ENCODE measurements around the gene TRIM17. TPM values are rescaled to one million over a fixed set of nuclear protein-coding genes. Genes with fewer than 3 reads are reported as not detected.
A peak's percentile ranks its signal among the peaks of the same experiment; 100 is the strongest.

TRIM17 gene
- total RNA-seq, 1 experiment from 2014 or later, result 0.54 TPM

DNA sequence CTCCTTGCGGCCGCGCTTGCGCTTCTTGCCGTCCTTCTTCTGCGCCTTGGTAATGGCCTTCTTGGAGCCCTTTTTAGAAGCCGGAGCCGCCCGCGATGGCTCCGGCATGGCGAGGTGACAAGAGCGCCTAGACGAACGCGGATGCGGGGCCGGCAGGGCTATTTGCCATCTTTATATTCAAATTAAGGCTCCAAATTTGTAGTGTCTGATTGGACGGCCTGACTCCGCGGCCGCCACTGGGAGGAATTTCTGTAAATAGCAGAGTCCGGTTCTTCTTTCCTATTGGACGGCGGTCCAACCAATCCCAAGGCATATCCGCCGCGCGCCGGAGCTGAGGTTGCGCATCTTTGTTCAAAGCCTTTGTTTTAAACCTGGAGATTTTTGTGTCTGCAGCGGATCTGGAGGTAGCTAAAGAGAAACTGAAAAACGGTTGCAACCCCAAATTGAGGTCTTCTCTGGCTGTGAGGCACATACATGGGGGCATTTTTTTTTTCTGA, 47.9 kb upstream of the TRIM17 start:
- Histone ChIP-seq H3K4me1 (ENCODE audit: insufficient read depth, low read length, poor library complexity, severe bottlenecking) (no peaks in the 10 kb centered on the region), H3K36me3 (ENCODE audit: insufficient read depth, low read length, poor library complexity, severe bottlenecking) (no peaks in the 10 kb centered on the region), H3K9me3 (ENCODE audit: low read depth, low read length, poor library complexity, severe bottlenecking) (no peaks in the 10 kb centered on the region), H3K4me3 (ENCODE audit: low read depth, low read length, poor library complexity, severe bottlenecking) (peak overlapping the region; percentile 33), H3K27ac (ENCODE audit: low read depth, low read length, poor library complexity, severe bottlenecking) (no peak overlapping the region), H3K27me3 (replicated peaks; ENCODE audit: insufficient read depth, low read depth, low read length, poor library complexity) (peaks cover 93% of the 10 kb centered on the region)
- TF ChIP-seq EZH2 (IDR thresholded peaks at IDR 0.05; ENCODE audit: borderline replicate concordance, low read depth, low read length, poor library complexity, severe bottlenecking), result peak; percentile 7
- TF ChIP-seq, protein P1, sequence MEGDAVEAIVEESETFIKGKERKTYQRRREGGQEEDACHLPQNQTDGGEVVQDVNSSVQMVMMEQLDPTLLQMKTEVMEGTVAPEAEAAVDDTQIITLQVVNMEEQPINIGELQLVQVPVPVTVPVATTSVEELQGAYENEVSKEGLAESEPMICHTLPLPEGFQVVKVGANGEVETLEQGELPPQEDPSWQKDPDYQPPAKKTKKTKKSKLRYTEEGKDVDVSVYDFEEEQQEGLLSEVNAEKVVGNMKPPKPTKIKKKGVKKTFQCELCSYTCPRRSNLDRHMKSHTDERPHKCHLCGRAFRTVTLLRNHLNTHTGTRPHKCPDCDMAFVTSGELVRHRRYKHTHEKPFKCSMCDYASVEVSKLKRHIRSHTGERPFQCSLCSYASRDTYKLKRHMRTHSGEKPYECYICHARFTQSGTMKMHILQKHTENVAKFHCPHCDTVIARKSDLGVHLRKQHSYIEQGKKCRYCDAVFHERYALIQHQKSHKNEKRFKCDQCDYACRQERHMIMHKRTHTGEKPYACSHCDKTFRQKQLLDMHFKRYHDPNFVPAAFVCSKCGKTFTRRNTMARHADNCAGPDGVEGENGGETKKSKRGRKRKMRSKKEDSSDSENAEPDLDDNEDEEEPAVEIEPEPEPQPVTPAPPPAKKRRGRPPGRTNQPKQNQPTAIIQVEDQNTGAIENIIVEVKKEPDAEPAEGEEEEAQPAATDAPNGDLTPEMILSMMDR (conservative IDR thresholded peaks at IDR 0.05; ENCODE audit: low read depth, low read length), result no peak
- CTCF ChIA-PET, result interaction anchor here (0.7 kb wide), 1 partner anchor 196 kb away, joined by 3 read pairs; no protein-coding TSS in a partner anchor
- peak; percentile 90 for DNase-seq (ENCODE audit: low spot score)
- POLR2A ChIA-PET (ENCODE audit: low non-redundant PET), result no interaction called here
- intact Hi-C loops (cut with micrococcal nuclease; ENCODE audit: unreplicated experiment), result no loop called here
- BruUV-seq (replicated peaks), result no TSS peak

DNA sequence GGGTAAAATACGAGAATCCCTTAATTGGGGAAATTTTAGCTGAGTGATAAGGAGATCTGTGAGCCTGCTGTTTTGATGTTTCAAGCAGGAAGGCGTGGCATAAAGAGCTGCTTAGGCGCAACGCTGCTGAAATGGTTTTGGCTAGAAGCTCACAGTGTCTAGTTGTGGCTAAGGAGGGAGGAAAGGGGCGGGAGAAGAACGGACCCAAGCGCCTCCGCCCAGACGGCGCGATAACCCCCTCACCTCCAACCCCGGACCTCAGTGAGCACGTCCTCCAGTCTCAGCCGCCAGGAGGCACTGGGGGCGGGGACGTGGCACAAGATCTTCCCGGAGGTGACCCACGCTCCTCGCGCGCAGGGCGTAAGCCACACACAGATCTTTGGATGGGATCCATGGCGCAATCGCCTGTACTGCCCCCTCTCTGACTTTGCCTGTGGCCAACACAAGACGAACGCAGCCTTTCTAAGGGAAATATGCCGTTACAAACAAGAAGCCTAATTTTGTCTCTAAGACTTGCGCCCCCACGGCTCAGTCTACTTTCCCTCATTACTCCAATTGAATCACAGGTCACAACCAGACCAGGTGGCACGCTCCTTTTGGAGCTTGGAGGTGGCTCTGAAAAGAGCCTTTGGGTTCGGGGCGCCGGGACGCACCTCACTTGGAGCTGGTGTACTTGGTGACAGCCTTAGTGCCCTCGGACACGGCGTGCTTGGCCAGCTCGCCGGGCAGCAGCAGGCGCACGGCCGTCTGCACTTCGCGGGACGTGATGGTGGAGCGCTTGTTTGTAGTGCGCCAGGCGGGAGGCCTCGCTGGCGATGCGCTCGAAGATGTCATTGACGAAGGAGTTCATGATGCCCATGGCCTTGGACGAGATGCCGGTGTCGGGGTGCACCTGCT, 47.1 kb upstream of the TRIM17 start:
- Histone ChIP-seq H3K4me3 (ENCODE audit: low read depth, low read length, poor library complexity, severe bottlenecking) (peak overlapping the region; percentile 33), H3K36me3 (ENCODE audit: insufficient read depth, low read length, poor library complexity, severe bottlenecking) (no peaks in the 10 kb centered on the region), H3K27me3 (replicated peaks; ENCODE audit: insufficient read depth, low read depth, low read length, poor library complexity) (peaks cover 86% of the 10 kb centered on the region), H3K4me1 (ENCODE audit: insufficient read depth, low read length, poor library complexity, severe bottlenecking) (no peaks in the 10 kb centered on the region), H3K27ac (ENCODE audit: low read depth, low read length, poor library complexity, severe bottlenecking) (no peak overlapping the region), H3K9me3 (ENCODE audit: low read depth, low read length, poor library complexity, severe bottlenecking) (no peaks in the 10 kb centered on the region)
- intact Hi-C loops (cut with micrococcal nuclease; ENCODE audit: unreplicated experiment), result no loop called here
- no TSS peak for BruUV-seq (replicated peaks)
- POLR2A ChIA-PET (ENCODE audit: low non-redundant PET), result no interaction called here
- CTCF ChIA-PET, result no interaction called here
- TF ChIP-seq, protein P1 (conservative IDR thresholded peaks at IDR 0.05; ENCODE audit: low read depth, low read length), result no peak
- peak; percentile 16 for TF ChIP-seq EZH2 (IDR thresholded peaks at IDR 0.05; ENCODE audit: borderline replicate concordance, low read depth, low read length, poor library complexity, severe bottlenecking)
- peak; percentile 33 for DNase-seq (ENCODE audit: low spot score)

DNA sequence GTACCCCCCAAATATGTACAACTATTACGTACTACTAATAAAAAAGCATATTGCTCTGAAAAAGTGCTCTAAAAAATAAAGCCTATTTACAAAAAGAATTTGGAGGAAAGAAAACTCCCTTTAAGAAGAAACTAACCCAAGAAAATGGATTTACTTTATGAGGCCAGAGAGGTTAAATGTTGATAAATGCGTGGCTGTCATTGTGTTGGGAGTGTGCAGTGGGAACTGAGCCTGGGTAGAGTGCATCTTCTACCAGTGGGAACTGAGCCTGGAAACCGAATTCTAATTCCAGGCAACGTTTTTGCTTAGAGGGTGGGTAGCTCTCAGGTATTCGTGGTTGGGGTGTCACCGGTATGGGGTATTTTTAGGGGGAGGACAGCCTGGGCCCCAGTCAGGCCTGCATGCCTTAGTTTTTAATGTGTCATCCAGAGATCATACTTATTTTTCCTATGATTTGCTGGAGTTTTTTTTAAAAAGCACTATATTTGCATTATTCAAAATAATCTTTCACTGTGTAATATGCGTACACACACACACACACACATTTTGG, 46.4 kb upstream of the TRIM17 start:
- peak overlapping the region; percentile 33 for H3K4me3 ChIP-seq (ENCODE audit: low read depth, low read length, poor library complexity, severe bottlenecking)
- no peaks in the 10 kb centered on the region for H3K4me1 ChIP-seq (ENCODE audit: insufficient read depth, low read length, poor library complexity, severe bottlenecking)
- H3K36me3 ChIP-seq (ENCODE audit: insufficient read depth, low read length, poor library complexity, severe bottlenecking), result no peaks in the 10 kb centered on the region
- TF ChIP-seq, protein P1 (conservative IDR thresholded peaks at IDR 0.05; ENCODE audit: low read depth, low read length), result no peak
- no peak for TF ChIP-seq EZH2 (IDR thresholded peaks at IDR 0.05; ENCODE audit: borderline replicate concordance, low read depth, low read length, poor library complexity, severe bottlenecking)
- no TSS peak for BruUV-seq (replicated peaks)
- no peak overlapping the region for H3K27ac ChIP-seq (ENCODE audit: low read depth, low read length, poor library complexity, severe bottlenecking)
- ChIA-PET POLR2A (ENCODE audit: low non-redundant PET) (no interaction called here), CTCF (no interaction called here)
- H3K9me3 ChIP-seq (ENCODE audit: low read depth, low read length, poor library complexity, severe bottlenecking), result no peaks in the 10 kb centered on the region
- no peak for DNase-seq (ENCODE audit: low spot score)
- intact Hi-C loops (cut with micrococcal nuclease; ENCODE audit: unreplicated experiment), result no loop called here
- H3K27me3 ChIP-seq (replicated peaks; ENCODE audit: insufficient read depth, low read depth, low read length, poor library complexity), result peaks cover 79% of the 10 kb centered on the region
